ENCODE results near the gene SFXN3. TPM values are rescaled to one million over a fixed set of nuclear protein-coding genes. Genes with fewer than 3 reads are reported as not detected.
A peak's percentile ranks its signal among the peaks of the same experiment; 100 is the strongest.

SFXN3 gene
- total RNA-seq, 1 experiment from 2014 or later = 2.8 TPM

DNA sequence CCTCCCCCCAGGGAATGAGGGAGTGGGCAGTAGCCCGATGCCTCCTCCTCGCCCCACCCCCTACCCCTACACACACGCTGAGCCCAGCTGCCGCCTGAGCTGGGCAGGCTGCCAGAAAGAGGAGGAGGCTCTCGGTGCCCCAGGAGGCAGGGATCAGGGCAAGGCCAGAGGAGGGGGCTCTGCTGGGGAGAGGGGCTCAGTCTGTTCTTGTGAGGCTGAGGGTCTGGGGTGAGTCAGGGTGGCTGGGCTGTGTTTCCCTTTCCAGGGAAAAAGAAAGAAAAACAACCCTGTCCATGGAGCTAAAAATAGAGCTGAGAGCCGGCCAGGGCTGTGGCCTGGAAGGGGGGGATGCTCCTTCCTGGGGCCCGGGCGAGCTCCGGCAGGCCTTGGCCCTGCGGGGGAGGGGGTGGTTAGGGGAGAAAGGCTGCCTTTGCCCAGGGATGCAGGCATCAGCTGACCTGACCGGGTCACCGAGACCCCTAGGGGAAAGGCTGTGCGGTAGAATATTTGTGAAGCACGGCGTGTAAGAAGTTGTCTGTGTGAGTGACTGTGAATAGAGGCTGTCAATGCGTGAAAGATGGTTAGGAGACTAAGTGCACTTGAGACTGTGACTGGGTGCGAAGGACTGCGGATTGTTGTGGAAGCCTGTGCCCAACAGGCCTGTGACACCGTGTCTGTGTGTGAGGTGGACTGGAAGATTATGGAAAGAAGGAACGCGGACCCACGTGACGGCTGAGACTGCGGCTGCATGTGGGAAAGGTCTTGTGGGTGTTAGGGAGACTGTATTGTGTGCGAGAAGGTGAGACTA, 32.6 kb upstream of the SFXN3 start:
- H3K4me2 ChIP-seq (ENCODE audit: insufficient read depth, insufficient read length, low read length) = peak overlapping the region; percentile 98
- peak overlapping the region; percentile 49; the same call in 1 of the 2 replicates for H3K14ac ChIP-seq (ENCODE audit: insufficient read depth, low read length)
- H3K23ac ChIP-seq (ENCODE audit: insufficient read length, low read depth, low read length) = no peak overlapping the region
- H3K36me3 Mint-ChIP-seq (ENCODE audit: insufficient read depth in 1 of 3, low read depth in 3 of 3) = peaks cover 19 to 28% (median 23%) of the 10 kb centered on the region in 3 experiments
- H4K91ac ChIP-seq (ENCODE audit: insufficient read length, low read depth, low read length) = no peak overlapping the region
- H3K79me2 ChIP-seq (ENCODE audit: insufficient read depth, low read length) = no peaks in the 10 kb centered on the region; the same call in 1 of the 2 replicates
- H3K27ac ChIP-seq (ENCODE audit: insufficient read length, low read depth, low read length) = peak overlapping the region; percentile 14
- DNase-seq = peak; percentile 80
- peaks cover 35 to 39% of the 10 kb centered on the region in 2 experiments for H3K4me1 Mint-ChIP-seq
- no peak overlapping the region for H2BK20ac ChIP-seq (ENCODE audit: low read depth, low read length, poor library complexity, severe bottlenecking)
- H2BK5ac ChIP-seq (ENCODE audit: insufficient read length, low read length) = no peak overlapping the region
- peak overlapping the region; percentile 52 for H3K18ac ChIP-seq (ENCODE audit: insufficient read length, low read depth, low read length)
- no CpG with 5 or more reads among the region's 25 CpGs for WGBS (ENCODE audit: extremely low coverage, insufficient read length, low lambda C conversion rate)
- no peaks in the 10 kb centered on the region; a peak in 2 of 5 replicates for H3K9me3 Mint-ChIP-seq
- no peaks in the 10 kb centered on the region for H3K27me3 ChIP-seq (ENCODE audit: insufficient read depth, low read length)
- H2AK5ac ChIP-seq (ENCODE audit: insufficient read length, low read length) = no peak overlapping the region
- H3K4me3 Mint-ChIP-seq = peak overlapping the region; percentile 72 to 84
- H2BK12ac ChIP-seq (ENCODE audit: insufficient read length, low read depth, low read length) = no peak overlapping the region
- H3K27ac Mint-ChIP-seq = peak overlapping the region; percentile 71 to 90 (median 89)
- H4K5ac ChIP-seq (ENCODE audit: insufficient read length, low read depth, low read length) = no peak overlapping the region
- H2BK15ac ChIP-seq (ENCODE audit: low read depth, low read length) = no peak overlapping the region
- no peak overlapping the region for H3T11ph ChIP-seq (ENCODE audit: low read length)
- TF ChIP-seq, protein P1, sequence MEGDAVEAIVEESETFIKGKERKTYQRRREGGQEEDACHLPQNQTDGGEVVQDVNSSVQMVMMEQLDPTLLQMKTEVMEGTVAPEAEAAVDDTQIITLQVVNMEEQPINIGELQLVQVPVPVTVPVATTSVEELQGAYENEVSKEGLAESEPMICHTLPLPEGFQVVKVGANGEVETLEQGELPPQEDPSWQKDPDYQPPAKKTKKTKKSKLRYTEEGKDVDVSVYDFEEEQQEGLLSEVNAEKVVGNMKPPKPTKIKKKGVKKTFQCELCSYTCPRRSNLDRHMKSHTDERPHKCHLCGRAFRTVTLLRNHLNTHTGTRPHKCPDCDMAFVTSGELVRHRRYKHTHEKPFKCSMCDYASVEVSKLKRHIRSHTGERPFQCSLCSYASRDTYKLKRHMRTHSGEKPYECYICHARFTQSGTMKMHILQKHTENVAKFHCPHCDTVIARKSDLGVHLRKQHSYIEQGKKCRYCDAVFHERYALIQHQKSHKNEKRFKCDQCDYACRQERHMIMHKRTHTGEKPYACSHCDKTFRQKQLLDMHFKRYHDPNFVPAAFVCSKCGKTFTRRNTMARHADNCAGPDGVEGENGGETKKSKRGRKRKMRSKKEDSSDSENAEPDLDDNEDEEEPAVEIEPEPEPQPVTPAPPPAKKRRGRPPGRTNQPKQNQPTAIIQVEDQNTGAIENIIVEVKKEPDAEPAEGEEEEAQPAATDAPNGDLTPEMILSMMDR (conservative IDR thresholded peaks at IDR 0.05) = no peak
- no peaks in the 10 kb centered on the region for H3K27me3 Mint-ChIP-seq (ENCODE audit: low read depth)
- peaks cover 2% of the 10 kb centered on the region; the same call in 1 of the 2 replicates for H3K4me1 ChIP-seq (ENCODE audit: insufficient read depth, low read length)
- no peaks in the 10 kb centered on the region for H4K20me1 ChIP-seq (ENCODE audit: control insufficient read depth, insufficient read depth, insufficient read length)
- H3K4ac ChIP-seq (ENCODE audit: low read depth, low read length) = no peak overlapping the region
- peaks cover 33% of the 10 kb centered on the region for H3K23me2 ChIP-seq (ENCODE audit: insufficient read length, low read depth, low read length, poor library complexity, severe bottlenecking)
- H4K8ac ChIP-seq (replicated peaks; ENCODE audit: insufficient read length, low read depth, low read length) = no peak overlapping the region
- peak overlapping the region; percentile 62 for H3K9ac ChIP-seq (ENCODE audit: extremely low read depth, insufficient read length, low read length)
- no peaks in the 10 kb centered on the region for H3K79me1 ChIP-seq (ENCODE audit: insufficient read depth, low read depth, low read length, poor library complexity, severe bottlenecking)
- no peak overlapping the region for H2BK120ac ChIP-seq (ENCODE audit: low read depth, low read length, poor library complexity, severe bottlenecking)
- H2AFZ ChIP-seq (ENCODE audit: low read length) = no peak overlapping the region
- H3K56ac ChIP-seq (ENCODE audit: insufficient read length, low read depth, low read length) = no peak overlapping the region
- no peaks in the 10 kb centered on the region for H3K9me3 ChIP-seq (ENCODE audit: control insufficient read depth, low read depth, low read length)

All from H9 (cell line).